ENCODE measurements around the gene NAALADL2. TPM values are rescaled to one million over a fixed set of nuclear protein-coding genes. Genes with fewer than 3 reads are reported as not detected.

The NAALADL2 gene
- total RNA-seq, 1 donor from 2014 or later, result 5.9 TPM

DNA sequence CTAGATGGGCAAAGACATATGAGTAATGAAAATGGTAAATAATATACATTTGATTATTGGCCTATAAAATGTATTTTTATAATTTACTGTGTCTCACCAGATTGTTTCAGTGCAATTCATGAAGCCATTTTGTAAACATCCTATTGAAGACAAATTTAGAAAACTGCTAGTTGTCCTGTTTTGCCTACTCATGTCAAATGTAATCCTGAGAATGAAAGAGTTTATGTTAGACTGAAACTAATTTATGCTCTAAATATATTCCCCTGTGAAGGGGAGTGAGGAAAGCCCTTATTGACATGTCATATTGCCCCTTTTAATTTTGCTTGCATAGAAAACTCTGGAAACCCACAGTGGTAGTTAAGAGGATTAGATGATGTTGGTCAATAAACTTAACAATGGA, 610.0 kb downstream of the NAALADL2 start:
- TF ChIP-seq, protein P1, sequence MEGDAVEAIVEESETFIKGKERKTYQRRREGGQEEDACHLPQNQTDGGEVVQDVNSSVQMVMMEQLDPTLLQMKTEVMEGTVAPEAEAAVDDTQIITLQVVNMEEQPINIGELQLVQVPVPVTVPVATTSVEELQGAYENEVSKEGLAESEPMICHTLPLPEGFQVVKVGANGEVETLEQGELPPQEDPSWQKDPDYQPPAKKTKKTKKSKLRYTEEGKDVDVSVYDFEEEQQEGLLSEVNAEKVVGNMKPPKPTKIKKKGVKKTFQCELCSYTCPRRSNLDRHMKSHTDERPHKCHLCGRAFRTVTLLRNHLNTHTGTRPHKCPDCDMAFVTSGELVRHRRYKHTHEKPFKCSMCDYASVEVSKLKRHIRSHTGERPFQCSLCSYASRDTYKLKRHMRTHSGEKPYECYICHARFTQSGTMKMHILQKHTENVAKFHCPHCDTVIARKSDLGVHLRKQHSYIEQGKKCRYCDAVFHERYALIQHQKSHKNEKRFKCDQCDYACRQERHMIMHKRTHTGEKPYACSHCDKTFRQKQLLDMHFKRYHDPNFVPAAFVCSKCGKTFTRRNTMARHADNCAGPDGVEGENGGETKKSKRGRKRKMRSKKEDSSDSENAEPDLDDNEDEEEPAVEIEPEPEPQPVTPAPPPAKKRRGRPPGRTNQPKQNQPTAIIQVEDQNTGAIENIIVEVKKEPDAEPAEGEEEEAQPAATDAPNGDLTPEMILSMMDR (IDR thresholded peaks at IDR 0.05), result no peak
- Histone ChIP-seq H3K4me3 (no peak overlapping the region), H3K27ac (no peak overlapping the region), H3K9me3 (no peaks in the 10 kb centered on the region), H3K27me3 (no peaks in the 10 kb centered on the region), H3K4me1 (no peaks in the 10 kb centered on the region), H3K36me3 (no peaks in the 10 kb centered on the region)
- intact Hi-C loops (cut with DNase I), result no loop called here
- DNase-seq (ENCODE audit: low spot score in 2 of 2), result no peak

DNA sequence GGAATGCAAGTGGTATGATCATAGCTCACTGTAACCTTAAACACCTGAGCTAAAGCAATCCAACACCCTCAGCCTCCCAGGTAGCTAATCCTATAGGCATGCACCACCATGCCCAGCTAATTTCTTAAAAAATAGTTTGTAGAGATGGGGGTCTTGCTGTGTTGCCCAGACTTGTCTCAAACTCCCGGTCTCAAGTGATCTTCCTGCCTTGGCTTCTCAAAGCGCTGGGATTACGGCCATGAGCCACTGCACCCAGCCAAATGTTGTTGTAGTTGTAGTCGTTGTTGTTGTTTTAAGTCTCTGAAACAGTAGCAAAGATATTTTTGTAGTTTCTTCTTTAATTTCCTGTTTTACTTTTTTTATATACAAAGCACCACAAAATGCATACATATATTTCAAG, 616.6 kb downstream of the NAALADL2 start:
- TF ChIP-seq, protein P1 (IDR thresholded peaks at IDR 0.05), result no peak
- Histone ChIP-seq H3K4me1 (no peaks in the 10 kb centered on the region), H3K27ac (no peak overlapping the region), H3K4me3 (no peak overlapping the region), H3K9me3 (no peaks in the 10 kb centered on the region), H3K27me3 (no peaks in the 10 kb centered on the region), H3K36me3 (no peaks in the 10 kb centered on the region)
- intact Hi-C loops (cut with DNase I), result no loop called here
- no peak for DNase-seq (ENCODE audit: low spot score in 2 of 2)

DNA sequence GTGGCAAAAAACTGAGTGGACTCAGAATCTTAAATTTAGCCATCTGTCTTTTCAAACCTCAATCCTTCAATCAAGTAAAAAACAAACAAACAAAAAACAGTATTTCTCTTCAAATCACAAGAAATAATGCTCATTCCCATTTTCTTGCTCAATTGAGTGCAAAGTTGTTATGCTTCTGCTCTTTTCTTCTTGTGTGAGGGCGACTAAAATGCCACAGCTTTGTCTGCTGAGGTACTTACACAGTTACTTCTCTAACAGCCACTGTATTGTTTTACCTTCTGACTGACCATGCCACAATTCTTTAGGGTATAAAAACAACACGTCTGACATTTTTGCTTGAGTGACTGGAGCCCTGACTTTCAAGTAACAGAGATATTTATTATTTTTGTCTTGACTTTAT, 617.4 kb downstream of the NAALADL2 start:
- DNase-seq (ENCODE audit: low spot score in 2 of 2), result no peak
- intact Hi-C loops (cut with DNase I), result no loop called here
- no peak overlapping the region for H3K4me3 ChIP-seq

DNA sequence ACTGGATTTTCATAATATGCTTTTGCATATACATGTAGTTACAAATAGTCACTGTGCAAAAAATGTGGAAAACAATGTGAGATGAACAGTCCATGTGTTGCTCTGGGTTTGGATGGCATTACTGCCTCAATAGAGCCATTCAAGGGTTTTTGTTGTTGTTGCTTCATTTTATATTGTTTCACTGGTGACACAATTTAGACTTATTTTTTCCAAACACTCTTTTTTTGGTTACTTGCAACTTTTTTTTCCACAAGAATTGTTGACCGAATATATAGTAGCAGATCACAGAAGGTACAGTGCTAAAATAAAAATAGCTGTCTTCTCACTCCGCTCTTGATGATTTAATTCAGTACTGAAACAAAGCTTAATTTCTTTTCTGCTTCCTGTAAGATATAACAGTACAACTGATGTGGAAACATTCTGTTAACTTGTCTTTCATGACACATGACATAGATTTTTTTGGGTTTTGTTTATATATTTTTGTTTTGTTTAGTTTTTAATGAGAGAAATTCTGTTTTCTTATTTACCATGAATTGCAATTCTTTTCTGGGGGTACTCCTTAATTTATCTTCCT, 618.6 kb downstream of the NAALADL2 start:
- H3K4me1 ChIP-seq, result no peaks in the 10 kb centered on the region
- H3K4me3 ChIP-seq, result no peak overlapping the region
- no peaks in the 10 kb centered on the region for H3K9me3 ChIP-seq
- H3K36me3 ChIP-seq, result no peaks in the 10 kb centered on the region
- no peak for DNase-seq (ENCODE audit: low spot score in 2 of 2)
- H3K27ac ChIP-seq, result no peak overlapping the region
- TF ChIP-seq, protein P1 (IDR thresholded peaks at IDR 0.05), result no peak
- intact Hi-C loops (cut with DNase I), result no loop called here
- no peaks in the 10 kb centered on the region for H3K27me3 ChIP-seq

More for the DNA sequence above, 617.4 kb downstream of the NAALADL2 start:
- Histone ChIP-seq H3K9me3 (no peaks in the 10 kb centered on the region), H3K36me3 (no peaks in the 10 kb centered on the region), H3K27me3 (no peaks in the 10 kb centered on the region), H3K4me1 (no peaks in the 10 kb centered on the region), H3K27ac (no peak overlapping the region)
- TF ChIP-seq, protein P1 (IDR thresholded peaks at IDR 0.05), result no peak

DNA sequence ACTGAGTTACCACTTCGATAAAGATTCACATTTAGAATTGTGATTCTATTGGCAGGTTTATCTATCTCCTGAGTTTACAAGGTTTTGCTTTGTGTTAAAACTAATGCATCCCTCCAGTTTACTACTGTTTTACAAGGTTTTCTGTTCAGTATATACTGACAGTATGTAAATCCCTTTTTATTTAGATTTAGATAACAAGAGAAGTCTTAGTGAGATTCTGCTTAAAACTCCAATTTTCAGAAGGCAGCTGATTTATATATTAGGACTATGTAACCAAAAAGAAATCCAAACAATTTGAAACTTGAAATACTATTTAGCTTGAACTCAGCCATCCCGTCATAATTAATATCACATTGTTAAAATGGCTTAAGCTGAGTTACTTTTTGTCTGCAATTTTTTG, 619.2 kb downstream of the NAALADL2 start:
- intact Hi-C loops (cut with DNase I), result no loop called here
- TF ChIP-seq, protein P1 (IDR thresholded peaks at IDR 0.05), result no peak

DNA sequence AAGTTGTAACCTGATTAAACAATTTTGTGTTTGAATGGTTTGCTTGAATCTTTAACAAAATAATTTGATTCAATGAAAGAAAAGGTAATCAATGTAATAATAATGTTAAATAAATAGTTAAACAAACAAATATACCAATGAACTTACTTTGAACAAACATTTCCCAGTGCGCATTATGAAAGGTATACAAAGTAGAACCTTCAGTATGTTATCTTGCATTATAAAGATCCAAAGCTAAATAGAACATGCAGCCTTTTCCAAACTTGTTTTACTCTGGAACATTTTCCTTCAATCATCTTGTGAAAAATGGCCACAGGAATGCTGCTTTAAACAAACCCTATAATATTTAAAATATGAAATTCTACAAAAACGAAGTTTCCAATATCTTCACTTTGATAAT, 620.0 kb downstream of the NAALADL2 start:
- TF ChIP-seq, protein P1 (IDR thresholded peaks at IDR 0.05), result no peak
- no peaks in the 10 kb centered on the region for H3K36me3 ChIP-seq
- H3K27me3 ChIP-seq, result no peaks in the 10 kb centered on the region
- no peaks in the 10 kb centered on the region for H3K9me3 ChIP-seq
- DNase-seq (ENCODE audit: low spot score in 2 of 2), result no peak
- H3K4me3 ChIP-seq, result no peak overlapping the region
- H3K4me1 ChIP-seq, result no peaks in the 10 kb centered on the region
- H3K27ac ChIP-seq, result no peak overlapping the region
- intact Hi-C loops (cut with DNase I), result no loop called here

More for the DNA sequence above, 619.2 kb downstream of the NAALADL2 start:
- H3K9me3 ChIP-seq, result no peaks in the 10 kb centered on the region
- no peak overlapping the region for H3K4me3 ChIP-seq
- no peaks in the 10 kb centered on the region for H3K27me3 ChIP-seq
- no peak for DNase-seq (ENCODE audit: low spot score in 2 of 2)
- no peak overlapping the region for H3K27ac ChIP-seq
- no peaks in the 10 kb centered on the region for H3K36me3 ChIP-seq
- no peaks in the 10 kb centered on the region for H3K4me1 ChIP-seq
